ENCODE results near the gene OR1E1.
"Not testable (repeated sequence)": the region's sequence is repeated elsewhere in the genome, so short reads cannot be mapped to it uniquely, and the experiment has no call there.

Gene OR1E1

GRCh38 chr17:3385869-3386816 is 12.1 kb downstream of the OR1E1 start, which contains the start of gene OR3A2:
TSS of gene OR3A2 (minus strand) at chr17:3386308.
- H3K4me3 ChIP-seq (ENCODE audit: low read depth, low read length) = no peak within 1 kb of the TSS

GRCh38 chr17:3381957-3382356 is 16.3 kb downstream of the OR1E1 start:
- no peak overlapping the region for H3K4me3 ChIP-seq (ENCODE audit: low read depth, low read length)
- DNase-seq (ENCODE audit: low read depth) = no peak
- TF ChIP-seq CTCF (IDR thresholded peaks at IDR 0.05; ENCODE audit: low read depth, low read length, missing control alignments) = no peak

More at GRCh38 chr17:3385869-3386816, 12.1 kb downstream of the OR1E1 start, which contains the start of gene OR3A2:
- no peak for TF ChIP-seq CTCF (IDR thresholded peaks at IDR 0.05; ENCODE audit: low read depth, low read length, missing control alignments)
- DNase-seq (ENCODE audit: low read depth) = no peak

DNA sequence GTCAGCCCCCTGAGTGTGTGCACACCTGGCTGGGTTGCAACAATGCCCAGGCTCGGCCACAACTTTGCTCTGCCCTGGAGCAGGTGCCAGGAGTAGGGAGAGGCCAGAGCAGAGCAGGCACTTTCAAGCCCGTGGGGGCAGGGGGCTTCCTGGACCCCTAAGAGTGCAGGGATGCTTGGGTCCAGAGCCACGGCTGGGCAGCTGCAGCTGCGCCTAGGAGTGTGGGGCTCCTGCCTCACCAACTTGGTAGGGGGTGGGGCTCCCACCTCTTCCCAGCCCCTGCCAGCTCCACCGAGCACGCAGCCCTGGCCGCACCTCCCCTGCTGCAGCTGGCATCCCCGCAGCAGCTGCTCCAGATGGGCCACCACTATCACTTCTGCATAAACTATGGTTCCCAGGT is 19.9 kb downstream of the OR1E1 start:
- H3K4me3 ChIP-seq (ENCODE audit: low read depth, low read length) = no peak overlapping the region
- no peak for DNase-seq (ENCODE audit: low read depth)
- no peak for TF ChIP-seq CTCF (IDR thresholded peaks at IDR 0.05; ENCODE audit: low read depth, low read length, missing control alignments)

- not testable (repeated sequence) for H3K4me3 ChIP-seq (ENCODE audit: low read depth, low read length); DNase-seq (ENCODE audit: low read depth)
These were observed 27.0 kb downstream of the OR1E1 start for GRCh38 chr17:3371167-3371566.
